ENCODE data around the gene CST7. TPM values are rescaled to one million over a fixed set of nuclear protein-coding genes. Genes with fewer than 3 reads are reported as not detected.
"Not testable (repeated sequence)": the region's sequence is repeated elsewhere in the genome, so short reads cannot be mapped to it uniquely, and the experiment has no call there.

CST7 gene
- total RNA-seq, 1 experiment from 2014 or later, result not detected

DNA sequence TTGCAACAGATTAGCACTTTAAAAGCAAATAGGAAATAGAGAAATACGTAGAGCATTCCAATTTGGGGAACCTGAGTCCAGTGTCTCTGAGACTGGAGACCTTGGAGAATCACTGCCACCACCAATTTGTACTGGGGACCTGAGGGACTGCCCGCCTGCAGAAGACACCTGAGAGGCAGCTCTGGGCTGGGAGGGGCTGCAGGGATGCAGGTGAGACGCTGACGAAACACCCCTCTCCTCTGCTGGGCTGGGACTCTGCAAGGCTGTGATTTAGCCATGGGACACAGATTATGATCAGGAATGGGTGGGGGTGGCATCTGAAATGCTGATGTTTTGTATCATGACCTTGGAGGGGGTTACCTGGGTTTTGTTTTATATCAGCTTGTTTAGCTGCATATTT lies 50.5 kb downstream of the CST7 start:
- ChIA-PET CTCF (no interaction called here), POLR2A (ENCODE audit: low non-redundant PET) (no interaction called here)
- H3K36me3 ChIP-seq (ENCODE audit: insufficient read depth, low read length, poor library complexity, severe bottlenecking), result no peaks in the 10 kb centered on the region
- no peak overlapping the region for H3K4me3 ChIP-seq (ENCODE audit: low read depth, low read length, poor library complexity, severe bottlenecking)
- BruUV-seq (replicated peaks), result no TSS peak
- intact Hi-C loops (cut with micrococcal nuclease; ENCODE audit: unreplicated experiment), result loop anchor here (10.0 kb wide), 1 partner anchor 225 kb away; no protein-coding TSS in a partner anchor
- no peak for TF ChIP-seq EZH2 (IDR thresholded peaks at IDR 0.05; ENCODE audit: borderline replicate concordance, low read depth, low read length, poor library complexity, severe bottlenecking)
- TF ChIP-seq, protein P1, sequence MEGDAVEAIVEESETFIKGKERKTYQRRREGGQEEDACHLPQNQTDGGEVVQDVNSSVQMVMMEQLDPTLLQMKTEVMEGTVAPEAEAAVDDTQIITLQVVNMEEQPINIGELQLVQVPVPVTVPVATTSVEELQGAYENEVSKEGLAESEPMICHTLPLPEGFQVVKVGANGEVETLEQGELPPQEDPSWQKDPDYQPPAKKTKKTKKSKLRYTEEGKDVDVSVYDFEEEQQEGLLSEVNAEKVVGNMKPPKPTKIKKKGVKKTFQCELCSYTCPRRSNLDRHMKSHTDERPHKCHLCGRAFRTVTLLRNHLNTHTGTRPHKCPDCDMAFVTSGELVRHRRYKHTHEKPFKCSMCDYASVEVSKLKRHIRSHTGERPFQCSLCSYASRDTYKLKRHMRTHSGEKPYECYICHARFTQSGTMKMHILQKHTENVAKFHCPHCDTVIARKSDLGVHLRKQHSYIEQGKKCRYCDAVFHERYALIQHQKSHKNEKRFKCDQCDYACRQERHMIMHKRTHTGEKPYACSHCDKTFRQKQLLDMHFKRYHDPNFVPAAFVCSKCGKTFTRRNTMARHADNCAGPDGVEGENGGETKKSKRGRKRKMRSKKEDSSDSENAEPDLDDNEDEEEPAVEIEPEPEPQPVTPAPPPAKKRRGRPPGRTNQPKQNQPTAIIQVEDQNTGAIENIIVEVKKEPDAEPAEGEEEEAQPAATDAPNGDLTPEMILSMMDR (conservative IDR thresholded peaks at IDR 0.05; ENCODE audit: low read depth, low read length), result no peak
- no peak overlapping the region for H3K27ac ChIP-seq (ENCODE audit: low read depth, low read length, poor library complexity, severe bottlenecking)
- DNase-seq (ENCODE audit: low spot score), result no peak
- no peaks in the 10 kb centered on the region for H3K4me1 ChIP-seq (ENCODE audit: insufficient read depth, low read length, poor library complexity, severe bottlenecking)
- peaks cover 3% of the 10 kb centered on the region for H3K9me3 ChIP-seq (ENCODE audit: low read depth, low read length, poor library complexity, severe bottlenecking)
- peaks cover 5% of the 10 kb centered on the region for H3K27me3 ChIP-seq (replicated peaks; ENCODE audit: insufficient read depth, low read depth, low read length, poor library complexity)

DNA sequence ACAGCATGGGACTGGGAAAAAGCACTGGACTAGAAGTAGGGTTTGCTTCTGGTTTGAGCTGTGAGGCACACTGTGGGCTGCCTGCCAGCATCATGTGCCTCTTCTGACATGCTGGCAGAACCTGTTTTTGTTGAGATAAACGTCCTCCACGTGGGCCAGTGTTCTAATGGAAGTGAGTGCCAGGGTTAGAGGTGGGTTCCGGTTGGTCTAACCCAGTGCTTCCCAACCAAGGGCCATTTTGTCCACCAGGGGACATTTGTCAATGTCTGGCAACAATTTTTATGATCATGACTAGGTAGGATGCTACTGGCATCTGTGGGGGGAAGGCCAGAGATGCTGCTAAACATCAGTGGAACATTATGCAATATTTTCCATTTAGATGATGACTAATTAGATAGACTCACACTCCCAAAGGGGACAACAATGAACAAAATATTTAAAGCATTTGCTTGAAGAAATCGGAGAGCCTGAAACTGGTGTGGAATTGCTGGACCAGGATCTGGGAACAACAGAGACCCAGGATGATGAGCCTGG lies 51.3 kb downstream of the CST7 start:
- Histone ChIP-seq H3K36me3 (ENCODE audit: insufficient read depth, low read length, poor library complexity, severe bottlenecking) (no peaks in the 10 kb centered on the region), H3K27me3 (replicated peaks; ENCODE audit: insufficient read depth, low read depth, low read length, poor library complexity) (peaks cover 5% of the 10 kb centered on the region), H3K4me1 (ENCODE audit: insufficient read depth, low read length, poor library complexity, severe bottlenecking) (no peaks in the 10 kb centered on the region), H3K4me3 (ENCODE audit: low read depth, low read length, poor library complexity, severe bottlenecking) (no peak overlapping the region), H3K27ac (ENCODE audit: low read depth, low read length, poor library complexity, severe bottlenecking) (no peak overlapping the region), H3K9me3 (ENCODE audit: low read depth, low read length, poor library complexity, severe bottlenecking) (peaks cover 3% of the 10 kb centered on the region)
- intact Hi-C loops (cut with micrococcal nuclease; ENCODE audit: unreplicated experiment), result no loop called here
- POLR2A ChIA-PET (ENCODE audit: low non-redundant PET), result no interaction called here
- DNase-seq (ENCODE audit: low spot score), result no peak
- BruUV-seq (replicated peaks), result no TSS peak
- CTCF ChIA-PET, result no interaction called here
- TF ChIP-seq EZH2 (IDR thresholded peaks at IDR 0.05; ENCODE audit: borderline replicate concordance, low read depth, low read length, poor library complexity, severe bottlenecking), result no peak
- TF ChIP-seq, protein P1 (conservative IDR thresholded peaks at IDR 0.05; ENCODE audit: low read depth, low read length), result no peak

DNA sequence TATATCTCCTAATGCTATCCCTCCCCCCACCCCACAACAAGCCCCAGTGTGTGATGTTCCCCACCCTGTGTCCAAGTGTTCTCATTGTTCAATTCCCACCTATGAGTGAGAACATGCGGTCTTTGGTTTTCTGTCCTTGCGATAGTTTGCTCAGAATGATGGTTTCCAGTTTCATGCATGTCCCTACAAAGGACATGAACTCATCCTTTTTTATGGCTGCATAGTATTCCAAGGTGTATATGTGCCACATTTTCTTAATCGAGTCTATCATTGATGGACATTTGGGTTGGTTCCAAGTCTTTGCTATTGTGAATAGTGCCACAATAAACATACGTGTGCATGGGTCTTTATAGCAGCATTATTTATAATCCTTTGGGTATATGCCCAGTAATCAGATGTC lies 52.3 kb downstream of the CST7 start:
- H3K9me3 ChIP-seq (ENCODE audit: low read depth, low read length, poor library complexity, severe bottlenecking); H3K27ac ChIP-seq (ENCODE audit: low read depth, low read length, poor library complexity, severe bottlenecking); H3K4me1 ChIP-seq (ENCODE audit: insufficient read depth, low read length, poor library complexity, severe bottlenecking); CTCF ChIA-PET; BruUV-seq (replicated peaks); DNase-seq (ENCODE audit: low spot score); POLR2A ChIA-PET (ENCODE audit: low non-redundant PET); intact Hi-C loops (cut with micrococcal nuclease; ENCODE audit: unreplicated experiment); H3K36me3 ChIP-seq (ENCODE audit: insufficient read depth, low read length, poor library complexity, severe bottlenecking); H3K4me3 ChIP-seq (ENCODE audit: low read depth, low read length, poor library complexity, severe bottlenecking); H3K27me3 ChIP-seq (replicated peaks; ENCODE audit: insufficient read depth, low read depth, low read length, poor library complexity): not testable (repeated sequence)

DNA sequence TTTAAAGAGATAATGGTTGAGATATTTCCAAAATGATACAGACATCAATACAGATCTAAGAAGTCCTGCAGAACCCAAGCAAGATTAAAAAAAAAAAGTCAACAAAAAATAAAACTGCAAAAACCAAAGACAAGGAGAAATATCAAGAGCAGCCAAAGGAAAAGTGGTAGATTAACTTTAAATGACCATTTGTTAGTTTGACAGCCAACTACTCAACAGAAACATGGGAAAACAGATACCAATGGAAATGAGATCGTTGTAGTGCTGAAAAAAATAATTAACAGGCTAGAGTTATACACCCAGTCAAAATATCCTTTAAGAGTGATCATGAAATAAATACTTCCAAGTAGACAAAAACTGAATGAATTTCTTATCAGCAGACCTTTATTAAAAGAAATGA lies 53.9 kb downstream of the CST7 start:
- H3K36me3 ChIP-seq (ENCODE audit: insufficient read depth, low read length, poor library complexity, severe bottlenecking), result no peaks in the 10 kb centered on the region
- no TSS peak for BruUV-seq (replicated peaks)
- TF ChIP-seq EZH2 (IDR thresholded peaks at IDR 0.05; ENCODE audit: borderline replicate concordance, low read depth, low read length, poor library complexity, severe bottlenecking), result no peak
- TF ChIP-seq, protein P1 (conservative IDR thresholded peaks at IDR 0.05; ENCODE audit: low read depth, low read length), result no peak
- no peak overlapping the region for H3K27ac ChIP-seq (ENCODE audit: low read depth, low read length, poor library complexity, severe bottlenecking)
- no peak for DNase-seq (ENCODE audit: low spot score)
- ChIA-PET POLR2A (ENCODE audit: low non-redundant PET) (no interaction called here), CTCF (no interaction called here)
- no peak overlapping the region for H3K4me3 ChIP-seq (ENCODE audit: low read depth, low read length, poor library complexity, severe bottlenecking)
- H3K27me3 ChIP-seq (replicated peaks; ENCODE audit: insufficient read depth, low read depth, low read length, poor library complexity), result peaks cover 4% of the 10 kb centered on the region
- no peaks in the 10 kb centered on the region for H3K4me1 ChIP-seq (ENCODE audit: insufficient read depth, low read length, poor library complexity, severe bottlenecking)
- peaks cover 3% of the 10 kb centered on the region for H3K9me3 ChIP-seq (ENCODE audit: low read depth, low read length, poor library complexity, severe bottlenecking)
- intact Hi-C loops (cut with micrococcal nuclease; ENCODE audit: unreplicated experiment), result no loop called here
